WTC11 (cell line): ENCODE measurements around the gene ALOX12B. TPM values are rescaled to one million over a fixed set of nuclear protein-coding genes. Genes with fewer than 3 reads are reported as not detected.

Source experiments
- ATAC-seq: fragments of 200-7000 bp; cut with Tn5 transposase; 2 replicates; pipeline ENCODE4 v1.10.0; 2021; ENCODE audit warnings: mild to moderate bottlenecking, moderate library complexity
- CTCF ChIA-PET: fragments of 300-600 bp; sonication (Branson Sonifier 250); formaldehyde crosslinking; loops from one replicate; lab custom pipeline; 2021; ENCODE audit warnings: antibody characterized with exemption; lab: Charles Lee
- POLR2A ChIA-PET: fragments of 350-600 bp; sonication (Branson Sonifier 250); formaldehyde crosslinking; loops from one replicate; lab custom pipeline; 2021; ENCODE audit warnings: antibody characterized with exemption; lab: Charles Lee
- DNase-seq: peaks from one replicate; pipeline ENCODE4 v3.0.0; 2021; ENCODE audit warnings: low spot score
- H3K27ac Mint-ChIP-seq: 2 replicates; pipeline ENCODE4 v1.8.0; 2021; ENCODE audit warnings: mixed read lengths
- H3K27me3 Mint-ChIP-seq: 2 replicates; pipeline ENCODE4 v1.8.0; 2021; ENCODE audit warnings: low read depth, mild to moderate bottlenecking, moderate library complexity, mixed read lengths
- H3K36me3 Mint-ChIP-seq: 2 replicates; pipeline ENCODE4 v1.8.0; 2021; ENCODE audit warnings: mixed read lengths
- H3K4me1 Mint-ChIP-seq: 2 replicates; pipeline ENCODE4 v1.8.0; 2022; ENCODE audit warnings: mixed read lengths
- H3K4me3 Mint-ChIP-seq: 2 replicates; pipeline ENCODE4 v1.8.0; 2021; ENCODE audit warnings: mild to moderate bottlenecking, moderate library complexity, mixed read lengths
- H3K9me3 Mint-ChIP-seq: 2 replicates; pipeline ENCODE4 v1.8.0; 2021; ENCODE audit warnings: mixed read lengths
- AFF4 ChIP-seq: sonication (generic); formaldehyde crosslinking; IDR thresholded peaks from 2 replicates; pipeline ENCODE4 v1.8.1; 2023; ENCODE audit warnings: mild to moderate bottlenecking, missing genetic modification reagents, borderline replicate concordance
- ATF2 ChIP-seq: sonication (generic); formaldehyde crosslinking; IDR thresholded peaks from 2 replicates; pipeline ENCODE4 v1.8.1; 2022; ENCODE audit warnings: low read depth, missing genetic modification reagents, borderline replicate concordance
- E2F1 ChIP-seq: sonication (generic); formaldehyde crosslinking; IDR thresholded peaks from 2 replicates; pipeline ENCODE4 v1.8.0; 2022; ENCODE audit warnings: mild to moderate bottlenecking, missing genetic modification reagents
- ELF4 ChIP-seq: sonication (generic); formaldehyde crosslinking; IDR thresholded peaks from 2 replicates; pipeline ENCODE4 v1.8.1; 2022; ENCODE audit warnings: low read depth, mild to moderate bottlenecking, moderate library complexity, missing genetic modification reagents
- ESRRA ChIP-seq: sonication (generic); formaldehyde crosslinking; IDR thresholded peaks from 2 replicates; pipeline ENCODE4 v1.8.1; 2022; ENCODE audit warnings: mild to moderate bottlenecking, missing genetic modification reagents, borderline replicate concordance
- NR3C1 ChIP-seq: sonication (generic); formaldehyde crosslinking; conservative IDR thresholded peaks from 2 replicates; pipeline ENCODE4 v1.8.1; 2023; ENCODE audit warnings: low read depth, mild to moderate bottlenecking, missing genetic modification reagents
- PRRX2 ChIP-seq: fragments of 250-450 bp; sonication (Bioruptor Pico); IDR thresholded peaks from 2 replicates; pipeline ENCODE4 v1.8.0; 2021; ENCODE audit warnings: mild to moderate bottlenecking
- SMAD4 ChIP-seq: sonication (generic); formaldehyde crosslinking; IDR thresholded peaks from 2 replicates; pipeline ENCODE4 v1.8.0; 2022; ENCODE audit warnings: mild to moderate bottlenecking, missing genetic modification reagents
- TCF7 ChIP-seq: sonication (generic); formaldehyde crosslinking; IDR thresholded peaks from 2 replicates; pipeline ENCODE4 v1.8.0; 2022; ENCODE audit warnings: mild to moderate bottlenecking, low read depth, missing genetic modification reagents, moderate library complexity
- ZNF425 ChIP-seq: fragments of 250-450 bp; sonication (Bioruptor Pico); conservative IDR thresholded peaks from 2 replicates; pipeline ENCODE4 v1.9.0; 2021; ENCODE audit warnings: mild to moderate bottlenecking
- total RNA-seq: library from RNA; stranded (reverse); gene quantifications from 3 replicates; pipeline ENCODE4 v1.2.3, GENCODE V29; 2021
- TF ChIP-seq, protein P1 (sequence below): sonication (generic); formaldehyde crosslinking; IDR thresholded peaks from 2 replicates; pipeline ENCODE4 v1.8.1; 2023; ENCODE audit warnings: mild to moderate bottlenecking, missing genetic modification reagents, moderate library complexity
- TF ChIP-seq, protein P2 (sequence below): sonication (generic); formaldehyde crosslinking; IDR thresholded peaks from 2 replicates; pipeline ENCODE4 v1.8.1; 2022; ENCODE audit warnings: mild to moderate bottlenecking, missing genetic modification reagents, moderate library complexity, borderline replicate concordance

ALOX12B gene
- total RNA-seq, 1 experiment from 2014 or later = 0.72 TPM

DNA sequence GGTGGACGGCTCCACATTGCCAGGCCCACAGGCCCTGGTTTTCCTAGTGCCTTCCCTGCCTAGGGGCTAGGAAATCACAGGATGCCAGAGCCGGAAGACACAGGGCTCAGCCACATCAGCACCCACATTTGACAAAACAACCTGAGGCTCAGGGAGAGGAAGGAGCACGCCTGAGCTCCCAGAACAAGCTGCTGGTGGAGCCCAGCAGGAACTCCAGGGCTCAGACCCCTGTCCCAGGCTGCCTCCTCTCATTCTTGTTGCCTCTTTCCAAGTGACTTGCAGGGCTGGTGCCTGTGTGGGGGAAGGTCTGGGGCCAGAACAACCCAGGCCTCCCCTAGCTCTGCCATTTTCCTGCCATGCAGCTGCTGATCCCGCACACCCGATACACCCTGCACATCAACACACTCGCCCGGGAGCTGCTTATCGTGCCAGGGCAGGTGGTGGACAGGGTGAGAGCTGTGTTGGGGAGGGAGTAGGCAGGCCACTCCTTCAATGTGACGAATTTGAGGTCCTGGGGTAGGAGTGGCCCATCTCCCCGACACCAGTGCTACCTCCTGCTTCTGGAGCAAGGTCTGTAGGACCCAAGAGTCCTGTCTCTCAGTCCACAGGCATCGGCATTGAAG is 41.1 kb downstream of the ALOX12B start:
- H3K27ac Mint-ChIP-seq = no peak overlapping the region
- H3K4me3 Mint-ChIP-seq = no peak overlapping the region
- CTCF ChIA-PET = interaction anchor here (0.7 to 1.6 kb wide), 8 partner anchors 11 to 303 kb away, joined by 3 to 6 read pairs (median 4); partner anchors contain the start of gene CHD3
- POLR2A ChIA-PET = no interaction called here
- ATAC-seq = no peak
- no peaks in the 10 kb centered on the region for H3K9me3 Mint-ChIP-seq
- no peaks in the 10 kb centered on the region for H3K36me3 Mint-ChIP-seq
- peaks cover 3% of the 10 kb centered on the region; the same call in 1 of the 2 replicates for H3K27me3 Mint-ChIP-seq
- TF ChIP-seq PRRX2 (CRISPR knock-in tag) (no peak), ESRRA (CRISPR knock-in tag) (no peak), ELF4 (CRISPR knock-in tag) (no peak), TCF7 (no peak), AFF4 (CRISPR knock-in tag) (no peak), ZNF425 (CRISPR knock-in tag) (no peak)
- TF ChIP-seq, all 79 proteins: peak for 0
- H3K4me1 Mint-ChIP-seq = peaks cover 6% of the 10 kb centered on the region
- no peak for DNase-seq

DNA sequence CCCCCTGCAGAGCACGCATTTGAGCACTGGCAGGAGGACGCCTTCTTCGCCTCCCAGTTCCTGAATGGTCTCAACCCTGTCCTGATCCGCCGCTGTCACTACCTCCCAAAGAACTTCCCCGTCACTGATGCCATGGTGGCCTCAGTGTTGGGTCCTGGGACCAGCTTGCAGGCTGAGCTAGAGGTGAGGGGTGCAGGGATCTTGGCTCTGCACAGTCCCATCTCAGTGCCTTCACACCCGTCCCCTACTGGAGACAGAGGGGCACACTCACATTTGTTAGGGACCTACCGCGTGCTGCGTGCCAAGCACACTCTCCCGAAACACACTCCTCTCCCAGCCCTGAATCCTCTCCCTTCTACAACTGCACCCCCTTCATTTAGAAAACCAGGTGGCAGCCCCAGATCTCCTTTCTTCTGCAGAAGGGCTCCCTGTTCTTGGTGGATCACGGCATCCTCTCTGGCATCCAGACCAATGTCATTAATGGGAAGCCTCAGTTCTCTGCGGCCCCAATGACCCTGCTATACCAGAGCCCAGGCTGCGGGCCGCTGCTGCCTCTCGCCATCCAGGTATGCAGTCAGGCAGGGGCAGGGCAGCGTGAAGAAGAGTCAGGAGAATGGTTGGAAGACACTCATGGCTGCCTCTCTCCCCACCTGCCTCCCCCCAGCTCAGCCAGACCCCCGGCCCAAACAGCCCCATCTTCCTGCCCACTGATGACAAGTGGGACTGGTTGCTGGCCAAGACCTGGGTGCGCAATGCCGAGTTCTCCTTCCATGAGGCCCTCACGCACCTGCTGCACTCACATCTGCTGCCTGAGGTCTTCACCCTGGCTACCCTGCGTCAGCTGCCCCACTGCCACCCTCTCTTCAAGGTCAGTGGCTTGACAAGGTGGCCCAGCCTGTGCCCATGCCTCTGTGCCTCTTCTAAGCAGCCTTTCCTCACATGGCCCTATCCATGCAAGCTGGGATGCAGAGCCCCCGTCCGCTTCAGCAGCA is 42.4 kb downstream of the ALOX12B start:
- no peaks in the 10 kb centered on the region for H3K36me3 Mint-ChIP-seq
- no peak overlapping the region for H3K27ac Mint-ChIP-seq
- TF ChIP-seq, protein P1, sequence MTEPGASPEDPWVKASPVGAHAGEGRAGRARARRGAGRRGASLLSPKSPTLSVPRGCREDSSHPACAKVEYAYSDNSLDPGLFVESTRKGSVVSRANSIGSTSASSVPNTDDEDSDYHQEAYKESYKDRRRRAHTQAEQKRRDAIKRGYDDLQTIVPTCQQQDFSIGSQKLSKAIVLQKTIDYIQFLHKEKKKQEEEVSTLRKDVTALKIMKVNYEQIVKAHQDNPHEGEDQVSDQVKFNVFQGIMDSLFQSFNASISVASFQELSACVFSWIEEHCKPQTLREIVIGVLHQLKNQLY = no peak
- TF ChIP-seq E2F1 (CRISPR knock-in tag) = no peak
- TF ChIP-seq ATF2 (CRISPR knock-in tag) = no peak
- TF ChIP-seq, protein P2, sequence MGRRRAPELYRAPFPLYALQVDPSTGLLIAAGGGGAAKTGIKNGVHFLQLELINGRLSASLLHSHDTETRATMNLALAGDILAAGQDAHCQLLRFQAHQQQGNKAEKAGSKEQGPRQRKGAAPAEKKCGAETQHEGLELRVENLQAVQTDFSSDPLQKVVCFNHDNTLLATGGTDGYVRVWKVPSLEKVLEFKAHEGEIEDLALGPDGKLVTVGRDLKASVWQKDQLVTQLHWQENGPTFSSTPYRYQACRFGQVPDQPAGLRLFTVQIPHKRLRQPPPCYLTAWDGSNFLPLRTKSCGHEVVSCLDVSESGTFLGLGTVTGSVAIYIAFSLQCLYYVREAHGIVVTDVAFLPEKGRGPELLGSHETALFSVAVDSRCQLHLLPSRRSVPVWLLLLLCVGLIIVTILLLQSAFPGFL (CRISPR knock-in tag) = no peak
- no peak for TF ChIP-seq ZNF425 (CRISPR knock-in tag)
- TF ChIP-seq NR3C1 (CRISPR knock-in tag) = no peak
- TF ChIP-seq SMAD4 (CRISPR knock-in tag) = no peak
- ATAC-seq = peak; percentile 35; the same call in 1 of the 2 replicates
- CTCF ChIA-PET = interaction anchor here (1.0 to 1.7 kb wide), 10 partner anchors 12 to 301 kb away, joined by 3 to 6 read pairs (median 4); no protein-coding TSS in a partner anchor
- DNase-seq = no peak
- peaks cover 2% of the 10 kb centered on the region for H3K27me3 Mint-ChIP-seq
- POLR2A ChIA-PET = interaction anchor here (0.6 kb wide), 1 partner anchor 325 kb away, joined by 4 read pairs; no protein-coding TSS in a partner anchor
- no peak overlapping the region for H3K4me3 Mint-ChIP-seq
- peaks cover 15% of the 10 kb centered on the region for H3K4me1 Mint-ChIP-seq
- no peaks in the 10 kb centered on the region for H3K9me3 Mint-ChIP-seq
